ENCODE measurements around the gene SALL3. TPM values are rescaled to one million over a fixed set of nuclear protein-coding genes. Genes with fewer than 3 reads are reported as not detected.

The SALL3 gene
- total and polyA plus RNA-seq, 2 experiments from 2014 or later, result 16.9 to 39.8 TPM

DNA sequence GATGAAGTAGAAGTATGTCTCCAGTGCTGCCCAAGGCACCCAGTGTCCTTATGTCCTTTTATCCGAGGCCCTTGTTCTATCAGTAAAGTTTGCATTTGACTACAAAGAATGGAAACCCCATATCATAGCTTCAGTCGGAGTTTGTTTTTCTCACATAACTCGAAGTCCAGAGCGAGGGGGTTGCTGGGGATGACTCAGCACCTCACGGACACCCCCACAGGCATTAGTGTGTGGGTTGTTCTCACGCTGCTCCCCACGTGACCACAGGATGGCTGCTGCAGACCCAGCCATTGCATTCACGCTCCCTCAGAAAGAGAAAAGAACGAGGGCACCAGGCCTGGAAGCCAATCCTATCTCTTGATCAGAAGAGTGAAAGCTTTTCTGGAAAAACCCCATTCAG lies 27.8 kb downstream of the SALL3 start (continued):
- TF ChIP-seq, protein P1, sequence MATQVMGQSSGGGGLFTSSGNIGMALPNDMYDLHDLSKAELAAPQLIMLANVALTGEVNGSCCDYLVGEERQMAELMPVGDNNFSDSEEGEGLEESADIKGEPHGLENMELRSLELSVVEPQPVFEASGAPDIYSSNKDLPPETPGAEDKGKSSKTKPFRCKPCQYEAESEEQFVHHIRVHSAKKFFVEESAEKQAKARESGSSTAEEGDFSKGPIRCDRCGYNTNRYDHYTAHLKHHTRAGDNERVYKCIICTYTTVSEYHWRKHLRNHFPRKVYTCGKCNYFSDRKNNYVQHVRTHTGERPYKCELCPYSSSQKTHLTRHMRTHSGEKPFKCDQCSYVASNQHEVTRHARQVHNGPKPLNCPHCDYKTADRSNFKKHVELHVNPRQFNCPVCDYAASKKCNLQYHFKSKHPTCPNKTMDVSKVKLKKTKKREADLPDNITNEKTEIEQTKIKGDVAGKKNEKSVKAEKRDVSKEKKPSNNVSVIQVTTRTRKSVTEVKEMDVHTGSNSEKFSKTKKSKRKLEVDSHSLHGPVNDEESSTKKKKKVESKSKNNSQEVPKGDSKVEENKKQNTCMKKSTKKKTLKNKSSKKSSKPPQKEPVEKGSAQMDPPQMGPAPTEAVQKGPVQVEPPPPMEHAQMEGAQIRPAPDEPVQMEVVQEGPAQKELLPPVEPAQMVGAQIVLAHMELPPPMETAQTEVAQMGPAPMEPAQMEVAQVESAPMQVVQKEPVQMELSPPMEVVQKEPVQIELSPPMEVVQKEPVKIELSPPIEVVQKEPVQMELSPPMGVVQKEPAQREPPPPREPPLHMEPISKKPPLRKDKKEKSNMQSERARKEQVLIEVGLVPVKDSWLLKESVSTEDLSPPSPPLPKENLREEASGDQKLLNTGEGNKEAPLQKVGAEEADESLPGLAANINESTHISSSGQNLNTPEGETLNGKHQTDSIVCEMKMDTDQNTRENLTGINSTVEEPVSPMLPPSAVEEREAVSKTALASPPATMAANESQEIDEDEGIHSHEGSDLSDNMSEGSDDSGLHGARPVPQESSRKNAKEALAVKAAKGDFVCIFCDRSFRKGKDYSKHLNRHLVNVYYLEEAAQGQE (IDR thresholded peaks at IDR 0.05; ENCODE audit: unreplicated experiment), result no peak
- TF ChIP-seq JUNB (IDR thresholded peaks at IDR 0.05; ENCODE audit: unreplicated experiment), result no peak

DNA sequence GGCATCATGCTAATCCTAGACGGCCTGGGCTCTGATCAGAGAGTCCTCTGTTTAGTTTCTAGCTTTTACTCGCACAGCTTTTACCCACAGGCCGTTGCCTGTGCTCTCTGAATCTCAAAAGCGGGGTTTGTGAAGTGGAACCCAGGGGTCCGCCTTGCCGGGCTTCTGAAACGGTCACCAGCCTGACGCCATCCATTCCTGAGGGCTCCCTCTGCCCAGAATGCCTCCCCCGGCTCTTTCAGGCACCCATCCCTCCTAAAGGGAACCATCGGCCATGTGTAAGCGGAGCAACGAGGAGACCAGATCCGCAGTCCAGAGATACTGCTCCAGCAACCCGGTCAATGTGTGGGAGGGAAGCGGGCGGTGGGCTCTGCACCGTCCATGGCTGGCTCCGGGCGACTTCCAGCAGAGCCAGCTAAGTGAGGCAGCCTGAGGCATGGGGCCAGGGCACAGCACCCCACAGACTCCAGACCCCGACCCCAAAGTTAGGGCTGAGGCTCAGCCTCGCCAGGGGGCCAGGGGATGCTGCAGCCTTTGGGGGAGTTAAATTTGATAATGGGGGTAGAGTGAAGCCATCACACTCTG lies 28.8 kb downstream of the SALL3 start:
- Mint-ChIP-seq H3K36me3 (ENCODE audit: low read depth) (no peaks in the 10 kb centered on the region), H3K9me3 (no peaks in the 10 kb centered on the region), H3K27ac (no peak overlapping the region), H3K27me3 (ENCODE audit: insufficient read depth, low read depth, poor library complexity) (peaks cover 3% of the 10 kb centered on the region), H3K4me3 (no peak overlapping the region), H3K4me1 (no peaks in the 10 kb centered on the region)
- DNase-seq (ENCODE audit: low spot score), result no peak
- ATAC-seq, result no peak
- Histone ChIP-seq H3K4me3 (no peak overlapping the region), H3K79me2 (replicated peaks; ENCODE audit: insufficient read depth) (no peaks in the 10 kb centered on the region), H3F3A (replicated peaks; ENCODE audit: low read depth) (no peaks in the 10 kb centered on the region), H3K9me2 (ENCODE audit: insufficient read depth) (no peaks in the 10 kb centered on the region), H3K36me3 (ENCODE audit: insufficient read depth) (no peaks in the 10 kb centered on the region; the same call in 1 of the 2 replicates), H3K27ac (ENCODE audit: low read depth) (no peak overlapping the region), H3K27me3 (ENCODE audit: insufficient read depth) (no peaks in the 10 kb centered on the region), H3K4me2 (no peak overlapping the region), H3K4me1 (ENCODE audit: insufficient read depth) (no peaks in the 10 kb centered on the region), H4K20me1 (replicated peaks; ENCODE audit: insufficient read depth) (no peaks in the 10 kb centered on the region), H2AFZ (no peak overlapping the region)
- TF ChIP-seq, protein P2, sequence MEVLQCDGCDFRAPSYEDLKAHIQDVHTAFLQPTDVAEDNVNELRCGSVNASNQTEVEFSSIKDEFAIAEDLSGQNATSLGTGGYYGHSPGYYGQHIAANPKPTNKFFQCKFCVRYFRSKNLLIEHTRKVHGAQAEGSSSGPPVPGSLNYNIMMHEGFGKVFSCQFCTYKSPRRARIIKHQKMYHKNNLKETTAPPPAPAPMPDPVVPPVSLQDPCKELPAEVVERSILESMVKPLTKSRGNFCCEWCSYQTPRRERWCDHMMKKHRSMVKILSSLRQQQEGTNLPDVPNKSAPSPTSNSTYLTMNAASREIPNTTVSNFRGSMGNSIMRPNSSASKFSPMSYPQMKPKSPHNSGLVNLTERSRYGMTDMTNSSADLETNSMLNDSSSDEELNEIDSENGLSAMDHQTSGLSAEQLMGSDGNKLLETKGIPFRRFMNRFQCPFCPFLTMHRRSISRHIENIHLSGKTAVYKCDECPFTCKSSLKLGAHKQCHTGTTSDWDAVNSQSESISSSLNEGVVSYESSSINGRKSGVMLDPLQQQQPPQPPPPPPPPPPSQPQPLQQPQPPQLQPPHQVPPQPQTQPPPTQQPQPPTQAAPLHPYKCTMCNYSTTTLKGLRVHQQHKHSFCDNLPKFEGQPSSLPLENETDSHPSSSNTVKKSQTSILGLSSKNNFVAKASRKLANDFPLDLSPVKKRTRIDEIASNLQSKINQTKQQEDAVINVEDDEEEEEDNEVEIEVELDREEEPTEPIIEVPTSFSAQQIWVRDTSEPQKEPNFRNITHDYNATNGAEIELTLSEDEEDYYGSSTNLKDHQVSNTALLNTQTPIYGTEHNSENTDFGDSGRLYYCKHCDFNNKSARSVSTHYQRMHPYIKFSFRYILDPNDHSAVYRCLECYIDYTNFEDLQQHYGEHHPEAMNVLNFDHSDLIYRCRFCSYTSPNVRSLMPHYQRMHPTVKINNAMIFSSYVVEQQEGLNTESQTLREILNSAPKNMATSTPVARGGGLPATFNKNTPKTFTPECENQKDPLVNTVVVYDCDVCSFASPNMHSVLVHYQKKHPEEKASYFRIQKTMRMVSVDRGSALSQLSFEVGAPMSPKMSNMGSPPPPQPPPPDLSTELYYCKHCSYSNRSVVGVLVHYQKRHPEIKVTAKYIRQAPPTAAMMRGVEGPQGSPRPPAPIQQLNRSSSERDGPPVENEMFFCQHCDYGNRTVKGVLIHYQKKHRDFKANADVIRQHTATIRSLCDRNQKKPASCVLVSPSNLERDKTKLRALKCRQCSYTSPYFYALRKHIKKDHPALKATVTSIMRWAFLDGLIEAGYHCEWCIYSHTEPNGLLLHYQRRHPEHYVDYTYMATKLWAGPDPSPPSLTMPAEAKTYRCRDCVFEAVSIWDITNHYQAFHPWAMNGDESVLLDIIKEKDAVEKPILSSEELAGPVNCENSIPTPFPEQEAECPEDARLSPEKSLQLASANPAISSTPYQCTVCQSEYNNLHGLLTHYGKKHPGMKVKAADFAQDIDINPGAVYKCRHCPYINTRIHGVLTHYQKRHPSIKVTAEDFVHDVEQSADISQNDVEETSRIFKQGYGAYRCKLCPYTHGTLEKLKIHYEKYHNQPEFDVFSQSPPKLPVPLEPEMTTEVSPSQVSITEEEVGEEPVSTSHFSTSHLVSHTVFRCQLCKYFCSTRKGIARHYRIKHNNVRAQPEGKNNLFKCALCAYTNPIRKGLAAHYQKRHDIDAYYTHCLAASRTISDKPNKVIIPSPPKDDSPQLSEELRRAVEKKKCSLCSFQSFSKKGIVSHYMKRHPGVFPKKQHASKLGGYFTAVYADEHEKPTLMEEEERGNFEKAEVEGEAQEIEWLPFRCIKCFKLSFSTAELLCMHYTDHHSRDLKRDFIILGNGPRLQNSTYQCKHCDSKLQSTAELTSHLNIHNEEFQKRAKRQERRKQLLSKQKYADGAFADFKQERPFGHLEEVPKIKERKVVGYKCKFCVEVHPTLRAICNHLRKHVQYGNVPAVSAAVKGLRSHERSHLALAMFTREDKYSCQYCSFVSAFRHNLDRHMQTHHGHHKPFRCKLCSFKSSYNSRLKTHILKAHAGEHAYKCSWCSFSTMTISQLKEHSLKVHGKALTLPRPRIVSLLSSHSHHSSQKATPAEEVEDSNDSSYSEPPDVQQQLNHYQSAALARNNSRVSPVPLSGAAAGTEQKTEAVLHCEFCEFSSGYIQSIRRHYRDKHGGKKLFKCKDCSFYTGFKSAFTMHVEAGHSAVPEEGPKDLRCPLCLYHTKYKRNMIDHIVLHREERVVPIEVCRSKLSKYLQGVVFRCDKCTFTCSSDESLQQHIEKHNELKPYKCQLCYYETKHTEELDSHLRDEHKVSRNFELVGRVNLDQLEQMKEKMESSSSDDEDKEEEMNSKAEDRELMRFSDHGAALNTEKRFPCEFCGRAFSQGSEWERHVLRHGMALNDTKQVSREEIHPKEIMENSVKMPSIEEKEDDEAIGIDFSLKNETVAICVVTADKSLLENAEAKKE (CRISPR knock-in tag; IDR thresholded peaks at IDR 0.05), result no peak
- TF ChIP-seq STAT1 (IDR thresholded peaks at IDR 0.05; ENCODE audit: unreplicated experiment) (no peak), ZNF331 (CRISPR knock-in tag; IDR thresholded peaks at IDR 0.05; ENCODE audit: low read depth) (no peak), ZNF114 (CRISPR knock-in tag; IDR thresholded peaks at IDR 0.05) (no peak)
- TF ChIP-seq, protein P1 (IDR thresholded peaks at IDR 0.05; ENCODE audit: unreplicated experiment), result no peak

Data from GM23338 (cell line).